HG02623 (cell line): ENCODE measurements around the gene RIN3.
"Not testable (repeated sequence)": the region's sequence is repeated elsewhere in the genome, so short reads cannot be mapped to it uniquely, and the experiment has no call there.

ENCODE experiments used
- ATAC-seq: cut with Tn5 transposase; IDR thresholded peaks from one replicate; pipeline ENCODE4 v1.9.1; 2021; ENCODE audit warnings: moderate library complexity; ENCODE audit not compliant: unreplicated experiment

RIN3 gene

DNA sequence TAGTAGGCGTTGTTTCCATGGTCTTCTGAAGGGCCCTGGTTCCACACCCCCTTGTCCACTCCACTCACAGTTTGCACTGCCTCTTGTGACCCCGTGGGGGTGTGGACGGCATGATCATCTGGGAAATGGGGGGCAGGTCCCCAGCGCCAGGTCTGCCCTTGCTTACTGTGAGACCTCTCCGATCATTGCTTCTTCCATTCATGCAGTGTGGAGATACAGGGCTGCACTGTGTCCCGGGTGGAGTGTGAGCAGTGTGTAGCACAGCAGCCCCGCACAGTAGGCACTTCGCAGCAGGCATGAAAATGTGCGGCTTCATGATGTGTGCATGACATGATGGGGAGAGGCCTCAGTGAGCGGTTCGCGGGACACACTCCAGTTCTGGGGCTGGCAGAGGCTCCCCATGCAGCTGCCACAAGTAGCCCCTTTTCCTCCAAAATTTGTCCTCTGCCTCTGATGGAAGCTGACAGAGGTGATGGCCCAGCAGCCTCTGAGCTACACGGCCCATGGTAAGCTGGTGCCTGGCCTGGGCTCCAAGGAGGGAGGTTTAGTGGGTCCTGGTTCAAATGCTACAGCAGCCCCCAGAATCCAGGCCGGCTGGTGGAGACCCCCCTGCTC lies 15.0 kb downstream of the RIN3 start:
- no peak for ATAC-seq

DNA sequence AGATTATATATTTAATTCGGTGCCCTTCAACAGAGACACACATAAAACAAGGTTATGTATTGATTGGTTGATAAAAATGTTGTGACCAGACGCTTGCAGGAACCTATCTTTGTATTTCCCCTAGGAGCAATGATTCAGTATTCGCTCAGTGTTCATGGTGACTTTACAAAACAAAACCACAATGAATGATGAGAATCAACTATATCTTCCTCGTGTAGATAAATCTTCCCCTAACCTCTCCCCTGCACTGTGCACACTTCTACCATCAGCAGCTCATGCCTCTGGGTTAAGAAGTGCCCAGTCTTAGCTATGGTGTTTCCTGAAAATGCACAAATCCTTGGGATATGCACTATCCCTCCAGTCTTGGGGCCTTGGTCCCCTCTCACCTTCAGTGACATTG lies 16.3 kb downstream of the RIN3 start:
- ATAC-seq, result no peak

DNA sequence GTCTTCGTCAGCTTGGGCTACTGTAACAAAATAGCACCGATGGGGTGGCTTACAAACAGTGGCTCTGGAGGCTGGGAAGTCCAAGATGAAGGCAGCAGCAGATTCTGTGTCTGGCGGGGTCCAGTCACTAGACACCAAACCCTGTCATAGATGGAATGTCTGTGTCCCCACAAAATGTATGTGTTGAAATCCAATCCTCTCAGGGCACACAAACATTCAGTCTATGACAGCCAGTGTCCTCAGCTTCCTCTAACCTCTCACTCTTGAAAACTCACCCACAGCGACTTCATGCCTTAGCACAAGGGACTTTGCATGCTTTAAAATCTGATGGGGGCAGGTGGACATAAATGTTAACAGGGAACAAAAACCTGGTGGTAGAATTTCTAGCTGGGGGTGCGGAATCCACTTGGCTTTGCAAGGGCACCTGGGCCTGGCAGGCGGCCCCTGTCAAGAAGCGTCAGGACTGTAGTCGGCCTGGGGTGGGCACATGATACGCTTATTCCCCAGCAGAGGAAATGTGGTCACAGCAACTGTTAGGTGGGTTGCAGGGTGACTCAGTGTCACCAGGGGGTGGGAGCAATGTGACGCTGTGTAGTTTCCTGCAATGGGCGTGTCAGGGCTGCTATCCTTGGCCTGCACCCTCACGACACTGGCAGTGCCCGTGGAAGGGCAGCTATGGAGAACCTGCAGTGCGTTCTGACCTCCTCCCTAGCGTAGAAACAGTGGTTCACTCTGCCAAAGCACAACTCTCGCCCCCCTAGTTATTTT lies 17.7 kb downstream of the RIN3 start:
- ATAC-seq, result no peak

DNA sequence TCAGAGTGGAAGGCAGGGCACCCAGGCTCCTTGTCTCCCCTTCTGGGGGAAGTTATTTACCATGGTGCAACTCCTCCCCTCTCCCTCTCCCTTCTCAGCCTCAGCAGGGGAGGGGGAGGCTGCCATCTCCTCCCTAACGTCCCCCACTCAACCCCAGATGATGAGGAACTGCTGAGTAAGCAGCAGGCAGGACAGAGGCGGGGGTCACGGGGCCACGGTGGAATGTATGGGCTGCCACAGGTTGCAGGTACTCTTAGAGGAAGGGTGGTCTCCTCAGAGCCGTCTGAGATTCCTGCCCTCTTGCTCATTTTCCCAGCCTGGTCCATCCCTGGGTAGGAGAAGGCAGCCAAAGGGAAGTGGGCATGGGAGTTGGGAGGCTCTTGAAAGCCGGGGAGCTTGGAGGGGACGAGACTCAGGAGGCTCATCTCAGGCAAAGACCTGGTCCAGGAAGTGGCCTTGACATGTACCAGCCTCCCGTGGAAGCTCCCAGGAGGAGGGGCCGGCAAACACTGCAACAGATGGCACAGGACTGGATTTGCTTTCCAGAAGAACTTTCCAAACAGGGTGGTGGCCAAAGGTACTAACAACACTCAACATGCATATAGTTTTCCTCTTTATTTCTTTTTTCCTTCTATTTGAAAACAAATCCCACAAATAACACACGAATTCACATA lies 19.0 kb downstream of the RIN3 start:
- no peak for ATAC-seq

DNA sequence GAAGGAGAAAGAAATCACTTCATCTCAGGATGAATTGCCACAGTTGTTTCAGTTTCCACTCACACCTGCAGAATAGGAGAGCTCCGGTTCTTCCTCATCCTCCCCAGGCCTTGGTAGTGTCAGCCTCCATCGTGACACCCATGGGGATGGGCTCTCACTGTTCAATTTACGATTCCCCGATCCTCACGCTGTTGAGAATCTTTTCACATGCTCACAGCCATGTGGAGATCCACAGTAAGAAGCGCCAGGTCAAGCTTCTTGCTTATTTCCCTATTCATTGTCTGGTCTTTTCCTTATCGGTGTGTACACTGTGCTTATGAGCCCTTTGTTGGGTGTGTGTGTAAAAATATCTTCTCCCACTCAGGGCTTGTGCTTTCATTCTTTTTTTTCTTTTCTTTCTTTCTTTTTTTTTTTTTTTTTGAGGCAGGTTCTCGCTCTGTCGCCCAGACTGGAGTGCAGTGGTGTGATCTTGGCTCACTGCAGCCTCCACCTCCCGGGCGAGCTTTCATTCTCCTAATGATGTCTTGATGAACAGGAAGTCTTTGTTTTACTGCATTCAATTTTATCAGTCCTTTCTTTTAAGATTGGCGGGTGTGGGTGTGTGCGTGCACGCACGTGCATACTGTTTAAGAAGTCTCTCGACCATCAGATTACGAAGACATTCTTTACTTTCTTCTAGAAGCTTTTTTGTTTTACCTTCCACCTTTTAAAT lies 21.5 kb downstream of the RIN3 start:
- no peak for ATAC-seq

DNA sequence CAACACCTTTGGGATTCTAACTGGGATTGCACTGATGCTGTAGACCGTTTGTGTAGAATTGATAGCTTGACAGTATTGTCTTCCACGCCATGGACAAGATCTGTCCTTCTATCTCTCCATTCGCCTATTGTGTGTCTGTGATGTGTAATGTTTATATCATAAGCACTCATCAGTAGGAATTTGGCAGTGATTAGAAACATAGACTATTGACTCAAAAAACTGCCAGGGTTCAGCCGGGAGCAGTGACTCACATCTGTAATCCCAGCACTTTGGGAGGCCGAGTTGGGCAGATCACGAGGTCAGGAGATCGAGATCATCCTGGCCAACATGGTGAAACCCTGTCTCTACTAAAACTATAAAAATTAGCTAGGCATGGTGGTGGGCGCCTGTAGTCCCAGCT lies 22.6 kb downstream of the RIN3 start:
- ATAC-seq, result not testable (repeated sequence)

DNA sequence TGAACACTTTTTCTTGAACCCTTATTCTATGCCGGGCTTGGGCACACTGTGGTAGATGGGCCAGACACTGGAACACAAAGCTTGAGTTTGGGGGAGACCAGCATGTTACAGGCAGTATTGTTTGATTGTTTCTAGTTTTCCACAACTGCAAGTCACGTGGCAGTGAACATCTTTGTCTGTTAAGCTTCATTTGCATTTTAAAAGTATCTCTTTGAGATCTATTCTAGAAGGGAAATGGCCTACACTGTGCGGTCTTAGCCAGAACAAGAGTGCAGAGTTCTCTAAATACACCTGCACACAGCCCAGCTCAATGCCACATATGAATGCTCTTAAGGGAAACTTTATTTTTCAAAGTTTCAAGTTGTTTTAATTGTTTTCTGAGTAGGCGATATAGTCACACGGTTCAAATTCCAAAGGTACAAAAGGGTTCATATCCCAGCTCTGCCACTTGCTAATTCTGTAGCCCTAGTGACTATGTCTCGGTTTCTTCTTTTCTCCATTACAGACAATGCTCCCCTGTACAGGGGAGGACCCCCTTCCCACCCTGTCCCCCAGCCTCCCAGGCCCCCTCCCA lies 24.9 kb downstream of the RIN3 start:
- peak; percentile 83 for ATAC-seq

DNA sequence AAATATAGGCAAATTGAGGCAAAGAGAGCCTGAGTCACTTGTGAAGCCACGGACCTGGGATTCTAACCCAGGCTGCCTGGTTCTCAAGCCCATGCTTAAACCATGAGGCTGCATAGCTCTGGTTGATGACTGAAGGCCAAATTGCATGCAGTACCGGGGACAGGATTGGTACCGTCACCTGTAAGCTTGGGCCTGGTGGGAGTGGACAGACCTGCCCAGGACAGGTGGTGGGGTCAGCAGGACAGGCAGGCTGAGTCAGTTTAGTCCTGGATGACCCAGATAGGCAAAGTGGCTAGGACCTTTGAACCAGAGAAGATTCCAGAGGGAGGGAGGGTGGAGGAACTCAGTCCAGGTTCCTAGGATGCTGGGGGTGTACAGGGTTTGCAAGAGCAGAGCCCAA lies 25.8 kb downstream of the RIN3 start:
- ATAC-seq, result no peak

DNA sequence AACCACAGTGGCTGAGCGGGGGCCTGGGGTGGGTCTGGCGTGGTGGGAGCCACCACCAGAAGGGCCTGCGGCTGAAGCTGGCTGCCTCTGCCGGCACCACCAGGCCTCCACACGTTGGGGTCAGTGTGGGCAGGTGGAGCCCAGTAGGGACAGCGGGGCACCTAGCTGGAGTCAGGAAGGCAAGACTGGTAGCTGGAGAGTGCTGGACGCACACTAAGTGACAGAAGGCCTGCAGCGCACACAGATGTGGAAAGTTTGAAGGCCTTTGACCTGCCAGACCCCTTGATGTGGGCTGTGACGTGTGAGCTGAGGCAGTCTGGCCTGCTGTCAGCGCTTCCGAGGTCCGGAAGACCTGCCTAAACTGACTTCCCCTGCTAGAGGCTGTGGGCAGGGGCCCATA lies 26.3 kb downstream of the RIN3 start:
- no peak for ATAC-seq

DNA sequence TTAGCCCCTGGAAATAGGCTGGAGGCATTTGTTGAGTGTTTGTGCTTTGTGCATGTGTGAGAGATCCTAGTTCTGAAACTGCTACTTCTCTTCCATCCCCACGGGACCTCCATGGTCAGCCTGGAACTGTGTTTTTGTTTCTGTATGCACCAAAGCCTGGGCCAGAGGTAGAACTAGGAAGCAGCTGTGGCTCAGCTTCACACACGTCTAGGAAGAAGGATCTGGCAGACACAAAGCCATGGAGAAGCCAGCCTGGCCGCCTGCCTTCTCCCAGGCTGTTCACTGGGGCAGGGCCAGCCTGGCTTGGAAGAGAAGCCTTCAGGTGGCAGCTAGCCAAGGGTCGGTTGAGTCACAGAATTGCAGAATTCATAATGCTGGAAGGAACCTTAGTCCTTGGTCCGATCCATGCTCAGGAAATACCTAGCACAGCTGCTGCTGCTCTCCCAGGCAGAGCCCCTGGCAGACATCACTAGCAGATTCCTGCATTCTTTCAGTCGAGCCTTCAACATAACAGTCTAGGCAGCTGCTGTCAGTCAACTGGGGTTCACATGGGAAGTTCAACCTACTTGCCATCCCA lies 27.0 kb downstream of the RIN3 start:
- no peak for ATAC-seq

DNA sequence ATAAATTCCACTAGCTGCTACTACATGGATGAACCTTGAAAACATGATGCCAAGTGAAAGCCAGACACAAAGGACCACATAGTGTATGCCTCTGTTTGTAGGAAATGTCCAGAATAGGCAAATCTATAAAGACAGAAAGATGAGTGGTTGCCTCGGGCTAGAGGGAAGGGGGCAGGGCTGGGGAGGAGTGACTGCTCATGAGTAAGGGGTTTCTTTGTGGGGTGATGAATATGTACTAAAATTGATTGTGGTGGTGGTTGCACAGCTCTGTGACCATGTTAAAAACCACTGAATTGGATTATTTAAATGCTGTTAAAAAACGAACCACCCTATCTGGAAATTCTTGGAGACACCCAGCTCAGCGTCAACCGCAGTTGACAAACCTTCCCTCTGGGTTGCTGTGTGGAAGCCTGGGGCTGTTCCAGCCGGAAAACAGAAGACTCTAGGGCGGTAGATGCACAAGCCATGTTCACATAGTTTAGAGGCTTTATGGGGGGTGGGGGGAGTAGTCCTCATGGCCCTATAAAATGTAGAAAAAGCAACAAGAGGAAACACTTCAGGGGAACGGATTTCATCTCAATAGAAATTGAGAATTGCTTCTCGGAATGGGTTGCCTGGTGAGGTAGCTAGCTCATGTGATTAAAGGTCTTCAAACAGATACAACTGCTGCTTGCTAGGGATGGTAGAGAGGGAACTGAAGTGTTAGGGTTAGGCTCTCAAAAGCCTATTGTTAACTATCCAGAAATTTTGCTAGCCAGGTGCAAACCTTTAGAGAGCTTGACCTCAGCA lies 29.4 kb downstream of the RIN3 start:
- ATAC-seq, result no peak

DNA sequence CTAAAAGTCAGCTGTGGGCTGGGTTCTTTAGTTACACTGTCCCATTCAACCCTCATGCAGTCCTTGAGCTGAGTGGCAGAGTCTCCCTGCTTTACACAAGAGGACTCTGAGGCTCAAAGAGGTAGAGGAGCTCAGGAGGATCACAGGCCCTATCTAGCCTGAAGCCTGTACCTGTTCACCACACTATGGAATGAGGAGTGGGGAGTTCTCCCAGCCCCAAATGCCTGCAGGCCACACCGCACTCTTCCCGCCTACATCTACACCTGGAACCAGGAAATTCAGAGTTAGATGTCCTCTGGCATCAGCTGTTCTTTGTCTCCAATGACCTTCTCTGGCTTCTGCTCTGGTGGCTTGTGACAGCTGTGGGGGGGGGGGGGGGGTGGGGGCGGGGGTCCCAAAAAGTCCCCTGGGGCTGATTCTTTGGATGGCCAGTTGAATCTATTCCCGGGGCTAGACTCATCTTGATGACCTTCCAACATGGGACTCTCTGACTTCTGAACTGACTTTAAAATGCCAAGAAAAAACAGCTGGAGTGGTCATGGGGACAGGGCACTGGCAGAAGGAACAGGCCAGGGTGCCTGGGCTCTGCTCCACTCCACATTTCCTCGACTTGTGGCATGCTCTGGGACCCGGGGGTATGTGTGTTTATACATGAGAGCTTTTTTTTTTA lies 30.6 kb downstream of the RIN3 start:
- ATAC-seq, result no peak

DNA sequence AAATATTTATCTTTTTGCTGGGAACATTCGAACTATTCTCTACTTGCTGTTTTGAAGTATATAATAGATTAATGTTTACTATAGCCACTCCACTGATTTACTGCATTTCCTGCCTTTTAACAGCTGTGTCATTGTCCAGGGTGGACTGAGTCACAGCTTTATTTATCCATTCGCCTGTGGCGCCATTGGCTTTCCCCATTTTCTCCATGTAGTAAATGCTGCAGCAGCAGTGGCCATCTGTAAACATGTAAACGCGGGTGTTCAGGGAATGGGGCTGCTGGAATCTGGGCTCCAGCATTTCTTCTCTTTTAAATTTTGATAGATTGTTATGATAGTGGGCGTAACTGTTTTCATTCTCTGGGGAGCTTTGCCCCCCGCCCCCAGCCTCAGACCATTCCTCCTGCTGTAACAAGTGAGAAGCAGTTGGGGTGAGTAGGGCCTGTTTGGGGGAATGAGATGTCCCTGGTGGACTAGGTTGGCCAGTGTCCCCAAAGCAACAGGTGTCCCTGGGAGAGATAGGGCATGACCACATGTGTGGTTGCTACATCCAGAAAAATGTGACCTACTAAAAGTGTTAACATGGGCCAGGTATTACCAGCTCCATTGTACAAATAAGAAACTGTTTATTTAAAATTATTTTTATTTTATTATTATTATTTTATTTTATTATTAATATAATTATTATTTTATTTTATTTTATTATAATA lies 32.9 kb downstream of the RIN3 start:
- ATAC-seq, result no peak

DNA sequence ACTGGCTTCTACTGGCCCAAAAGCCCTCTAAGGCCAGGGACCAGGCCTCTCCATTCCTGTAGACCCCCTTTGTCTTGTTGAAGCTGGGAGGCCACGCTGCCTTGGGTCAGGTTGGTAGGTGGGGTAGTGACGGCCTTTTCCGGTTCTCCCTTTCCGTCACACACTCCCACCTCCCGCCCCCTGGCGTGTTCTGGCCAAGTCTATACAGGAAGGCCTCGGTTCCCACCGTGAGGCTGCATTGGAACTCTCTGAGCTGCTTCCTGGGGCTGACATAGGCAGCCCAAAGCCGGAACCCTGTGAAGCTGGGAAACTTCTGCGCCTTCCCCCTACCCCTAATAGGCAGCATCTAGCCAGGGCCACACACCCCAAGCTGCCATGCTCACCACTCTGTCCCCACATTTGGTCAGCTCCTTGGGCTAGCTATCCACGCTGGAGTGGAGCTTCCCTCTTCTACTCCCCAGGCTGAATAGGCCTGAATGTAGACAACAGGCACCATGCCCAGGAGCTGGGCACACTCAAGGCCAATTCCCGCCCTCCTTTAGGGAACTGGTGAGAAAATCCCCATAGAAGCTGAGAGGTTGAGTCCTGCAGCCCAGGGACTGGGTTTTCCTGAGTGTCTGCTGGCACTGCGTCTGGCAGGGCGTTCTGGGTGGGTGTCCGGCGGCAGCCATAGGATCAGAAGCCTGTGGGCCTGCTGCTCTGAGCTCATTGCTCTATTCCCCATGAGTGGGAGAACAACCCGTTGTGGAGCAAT lies 35.7 kb downstream of the RIN3 start:
- ATAC-seq, result no peak

DNA sequence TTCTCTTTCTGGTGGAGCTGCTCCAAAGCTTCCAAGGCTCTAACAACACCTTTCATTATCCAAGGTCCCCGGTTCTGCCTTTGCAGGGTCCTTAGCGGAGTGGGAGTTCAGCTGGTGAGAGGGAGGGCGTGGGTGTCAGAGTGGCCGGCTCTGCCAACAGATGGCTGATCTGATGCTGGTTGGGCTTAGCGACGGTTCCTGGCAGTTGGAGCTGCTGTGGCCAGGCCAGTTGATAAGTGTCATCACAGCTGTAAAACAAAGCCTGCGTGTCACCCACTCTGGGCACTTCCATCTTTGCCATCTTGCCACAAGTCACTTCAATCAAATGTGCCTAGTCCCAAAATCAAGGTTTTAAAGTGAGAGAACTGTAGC lies 36.3 kb downstream of the RIN3 start:
- no peak for ATAC-seq

DNA sequence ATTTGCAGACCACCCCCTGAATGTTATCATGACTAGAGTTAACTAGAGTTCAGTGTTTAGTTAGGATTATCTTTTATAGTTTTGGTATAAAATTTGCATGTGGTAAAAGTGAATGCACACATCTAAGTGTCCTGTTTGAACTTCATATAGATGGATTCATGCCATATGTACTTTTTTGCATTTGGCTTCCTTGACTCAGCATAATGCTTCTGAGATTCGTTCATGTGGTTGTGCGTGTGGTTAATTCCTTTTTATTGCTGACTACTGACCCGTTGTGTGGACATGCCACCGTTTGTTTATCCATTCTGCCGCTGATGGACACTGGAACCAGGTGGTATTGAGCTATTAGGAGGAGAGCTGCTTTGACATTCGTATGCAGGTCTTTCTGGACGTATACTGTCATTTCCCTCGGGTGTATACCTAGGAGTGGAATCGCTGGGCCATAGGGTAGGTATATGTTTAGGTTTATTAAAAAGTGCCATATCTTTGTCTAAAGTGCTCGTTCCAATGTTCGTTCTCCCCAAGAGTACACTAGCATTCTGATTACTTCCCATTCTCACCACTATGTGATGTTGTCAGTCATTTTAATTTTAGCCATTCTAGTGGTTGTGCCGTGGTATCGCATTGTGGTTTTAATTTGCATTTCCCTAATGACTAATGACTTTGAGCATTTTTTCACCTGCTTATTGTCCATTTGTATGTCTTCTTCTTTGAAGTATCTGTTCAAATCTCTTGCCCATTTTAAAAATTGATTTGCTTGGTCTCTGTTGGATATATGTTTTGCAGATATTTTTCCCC lies 37.7 kb downstream of the RIN3 start:
- peak; percentile 54 for ATAC-seq

DNA sequence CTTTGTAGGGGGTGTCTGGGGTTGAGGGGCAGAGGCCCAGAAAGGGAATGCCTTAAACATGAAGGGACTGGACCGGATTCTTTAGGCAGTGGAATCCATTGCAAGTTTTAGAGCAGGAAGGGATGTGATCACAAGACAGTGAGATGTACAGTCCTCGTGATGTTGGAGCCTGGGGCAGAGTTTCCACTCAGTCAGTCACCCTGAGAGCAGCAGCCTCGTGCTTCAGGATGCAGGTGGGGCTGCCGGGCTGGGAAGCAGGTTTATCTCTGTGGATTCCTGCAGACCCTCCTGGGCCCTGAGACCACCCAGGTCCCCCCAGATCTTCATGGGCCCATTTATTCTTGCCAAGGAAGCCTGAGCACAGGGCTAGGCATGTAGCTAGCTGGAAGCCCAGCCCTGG lies 38.5 kb downstream of the RIN3 start:
- ATAC-seq, result no peak

DNA sequence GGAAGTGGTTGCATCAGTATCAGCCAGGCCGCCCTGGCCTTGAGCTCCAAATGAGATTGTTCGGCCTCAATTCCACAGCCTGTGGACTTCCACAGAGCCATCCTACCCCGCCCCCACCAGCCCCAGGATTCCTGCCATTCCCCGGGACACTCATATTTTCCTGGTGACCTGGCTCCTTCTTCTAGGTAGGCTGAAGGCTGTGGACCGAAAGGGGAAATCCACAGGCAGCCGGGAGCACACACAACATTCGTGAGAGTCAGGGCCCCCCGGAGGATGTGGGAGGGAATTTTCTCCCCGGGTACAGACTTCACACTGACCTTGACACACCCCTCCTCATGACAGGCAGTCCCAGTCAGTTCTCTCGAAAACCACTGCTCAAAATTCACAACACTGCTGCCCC lies 39.9 kb downstream of the RIN3 start:
- ATAC-seq, result no peak
